GM18505 (cell line): Measurements from ENCODE around the gene CCDC15.
"Not testable (repeated sequence)": the region's sequence is repeated elsewhere in the genome, so short reads cannot be mapped to it uniquely, and the experiment has no call there.

Experiments used
- ATAC-seq: cut with Tn5 transposase; IDR thresholded peaks from one replicate; pipeline ENCODE4 v1.9.1; 2021; ENCODE audit not compliant: unreplicated experiment
- POLR2A ChIP-seq: IDR thresholded peaks from 4 replicates; pipeline ENCODE4 v1.6.1; 2011; ENCODE audit warnings: borderline replicate concordance; ENCODE audit not compliant: insufficient read depth, insufficient read length; ENCODE audit errors: extremely low read depth

The CCDC15 gene

DNA sequence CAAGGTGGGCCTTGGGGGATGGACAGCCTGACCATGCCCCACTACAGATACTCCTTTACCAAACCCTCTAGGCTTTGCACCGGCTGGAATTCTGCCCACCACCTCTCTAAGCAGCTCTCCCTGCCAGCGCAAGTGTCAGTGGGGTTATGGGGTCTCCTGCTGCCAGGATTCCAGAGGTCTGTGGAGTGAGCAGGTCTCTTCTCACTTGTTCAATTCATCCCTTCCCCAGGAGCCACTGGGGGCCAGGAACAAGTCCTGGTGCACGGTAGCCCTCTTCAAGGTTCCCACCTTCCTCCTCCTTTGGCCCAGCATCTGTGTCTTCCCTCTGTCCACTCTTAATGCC is 30.5 kb downstream of the CCDC15 start:
- ATAC-seq, result no peak
- TF ChIP-seq POLR2A, result no peak

DNA sequence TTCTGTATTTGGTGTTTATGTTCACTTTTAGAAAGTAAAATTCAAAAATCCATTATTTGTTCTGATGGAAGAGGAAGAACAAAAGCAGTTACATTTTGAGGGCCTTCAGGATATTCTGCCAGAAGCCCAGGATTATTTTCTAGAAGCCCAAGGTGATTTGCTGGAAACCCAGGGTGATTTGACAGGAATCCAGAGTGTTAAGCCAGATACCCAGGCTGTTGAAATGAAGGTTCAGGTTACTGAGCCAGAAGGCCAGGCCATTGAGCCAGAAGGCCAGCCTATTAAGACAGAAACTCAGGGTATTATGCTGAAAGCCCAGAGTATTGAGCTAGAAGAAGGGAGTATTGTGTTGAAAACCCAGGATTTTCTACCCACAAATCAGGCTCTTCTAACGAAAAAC is 33.1 kb downstream of the CCDC15 start:
- ATAC-seq, result no peak
- TF ChIP-seq POLR2A, result no peak

DNA sequence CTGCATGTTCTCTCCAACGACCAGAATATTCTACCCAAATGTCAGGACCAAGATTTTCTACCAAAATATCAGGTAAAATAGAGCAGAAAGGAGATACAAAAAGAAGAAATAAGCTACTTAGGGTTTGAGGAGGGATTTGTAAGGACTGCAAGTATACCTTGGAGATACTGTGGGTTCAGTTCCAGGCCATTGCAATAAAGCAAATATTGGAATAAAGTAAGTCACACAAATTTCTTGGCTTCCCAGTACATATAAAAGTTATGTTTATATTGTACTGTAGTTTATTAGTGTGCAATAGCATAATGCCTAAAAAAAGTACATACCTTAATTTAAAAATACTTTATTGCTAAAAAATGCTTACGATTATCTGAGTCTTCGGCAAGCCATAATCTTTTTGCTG is 34.1 kb downstream of the CCDC15 start:
- no peak for TF ChIP-seq POLR2A
- no peak for ATAC-seq

DNA sequence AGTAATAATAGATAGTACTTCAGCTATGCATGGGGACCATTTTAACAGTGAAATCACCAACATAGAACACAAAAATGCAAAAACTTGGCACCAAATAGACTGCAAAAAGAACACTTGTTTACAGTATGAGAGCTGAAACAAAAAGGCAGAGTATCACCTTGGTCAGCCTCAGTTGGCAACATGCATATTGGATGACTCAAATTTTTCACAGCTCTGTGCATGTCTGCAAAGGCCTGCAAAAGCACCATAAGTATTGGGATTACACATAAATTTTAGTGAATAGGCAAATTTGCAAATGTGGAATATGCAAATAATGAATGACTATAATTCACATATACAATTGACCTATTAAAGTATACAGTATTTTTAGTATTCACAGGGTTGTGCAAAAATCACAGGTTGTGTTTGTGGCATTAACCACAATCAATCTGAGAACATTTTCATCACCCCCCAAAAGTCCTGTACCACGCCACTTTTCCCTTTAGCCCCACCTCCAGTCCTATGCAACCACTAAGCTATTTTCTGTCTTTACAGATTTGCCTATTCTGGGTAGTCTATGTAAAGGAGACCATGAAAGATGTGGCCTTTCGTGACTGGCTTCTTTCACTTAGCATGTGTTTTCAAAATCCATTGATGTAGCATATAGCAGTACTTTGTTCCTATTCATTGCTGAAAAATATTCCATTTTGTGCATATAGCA is 47.2 kb downstream of the CCDC15 start:
- ATAC-seq, result no peak
- no peak for TF ChIP-seq POLR2A

DNA sequence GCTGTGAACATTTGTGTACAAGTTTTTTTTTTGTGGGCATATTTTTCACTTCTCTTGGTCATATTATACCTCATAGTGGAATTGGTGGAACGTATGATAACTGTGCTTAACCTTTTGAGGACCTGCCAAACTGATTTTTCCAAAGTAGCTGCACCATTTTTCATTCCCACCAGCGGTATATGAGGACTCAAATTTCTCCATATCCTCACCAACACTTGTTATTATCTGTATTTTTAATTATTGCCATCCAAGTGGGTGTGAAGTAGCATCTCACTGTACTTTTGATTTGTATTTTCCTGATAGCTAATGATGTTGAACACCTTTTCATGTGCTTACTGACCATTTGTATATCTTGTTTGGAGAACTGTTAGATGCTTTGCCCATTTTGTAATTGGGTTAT is 47.8 kb downstream of the CCDC15 start:
- no peak for TF ChIP-seq POLR2A
- ATAC-seq, result no peak

DNA sequence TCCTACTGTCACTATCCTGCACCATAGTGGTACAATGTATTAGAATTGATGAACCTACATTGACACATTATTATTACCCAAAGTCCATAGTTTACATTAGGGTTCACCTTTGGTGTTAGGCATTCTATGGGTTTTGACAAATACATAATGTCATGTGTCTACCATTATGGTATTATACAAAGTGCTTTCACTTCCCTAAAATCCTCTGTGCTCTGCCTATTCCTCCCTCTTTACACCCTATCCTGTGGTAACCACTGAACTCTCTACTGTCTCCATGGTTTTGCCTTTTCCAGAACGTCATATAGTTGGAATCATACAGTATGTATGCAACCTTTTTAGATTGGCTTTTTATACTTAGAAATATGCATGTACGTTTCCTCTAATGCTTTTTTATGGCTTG is 51.5 kb downstream of the CCDC15 start:
- ATAC-seq, result no peak
- TF ChIP-seq POLR2A, result no peak

DNA sequence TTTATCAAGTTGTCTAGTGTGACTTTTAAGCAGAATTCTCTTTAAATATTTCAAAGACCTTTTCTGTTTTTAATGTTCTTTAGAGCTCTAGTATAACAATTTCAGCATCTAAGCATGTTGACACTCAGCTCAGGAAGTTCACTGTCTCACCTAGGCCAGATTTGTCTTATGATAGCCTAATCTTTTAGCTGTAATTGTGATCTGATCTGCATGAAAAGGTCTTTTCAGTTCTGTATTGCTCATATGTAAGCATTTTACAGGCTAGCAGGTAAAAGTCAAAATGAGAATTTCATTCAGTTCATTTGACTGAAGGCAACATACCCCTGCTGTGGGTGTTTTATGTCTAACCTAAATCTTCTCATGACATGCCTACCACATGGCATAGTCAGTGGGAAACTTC is 62.4 kb downstream of the CCDC15 start:
- TF ChIP-seq POLR2A, result no peak
- no peak for ATAC-seq

DNA sequence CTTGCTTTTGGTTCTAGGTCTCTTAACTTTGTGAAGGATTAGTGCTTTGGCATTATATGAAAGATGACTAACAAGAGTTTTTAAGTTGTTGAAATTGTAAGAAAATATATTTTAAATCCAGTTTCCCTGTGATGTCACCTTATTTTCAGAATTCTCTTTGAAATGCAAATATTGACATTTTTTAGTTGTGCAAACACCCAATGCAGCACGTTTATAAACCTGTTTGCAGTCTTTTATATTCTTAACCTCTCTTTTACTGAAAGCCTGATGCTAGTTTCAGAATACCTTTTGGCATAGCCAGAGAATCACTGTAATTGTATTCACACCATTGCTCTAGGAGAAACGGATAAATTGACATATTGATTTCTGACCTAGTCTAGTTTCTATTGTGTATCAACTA is 66.3 kb downstream of the CCDC15 start:
- ATAC-seq, result no peak
- TF ChIP-seq POLR2A, result no peak

DNA sequence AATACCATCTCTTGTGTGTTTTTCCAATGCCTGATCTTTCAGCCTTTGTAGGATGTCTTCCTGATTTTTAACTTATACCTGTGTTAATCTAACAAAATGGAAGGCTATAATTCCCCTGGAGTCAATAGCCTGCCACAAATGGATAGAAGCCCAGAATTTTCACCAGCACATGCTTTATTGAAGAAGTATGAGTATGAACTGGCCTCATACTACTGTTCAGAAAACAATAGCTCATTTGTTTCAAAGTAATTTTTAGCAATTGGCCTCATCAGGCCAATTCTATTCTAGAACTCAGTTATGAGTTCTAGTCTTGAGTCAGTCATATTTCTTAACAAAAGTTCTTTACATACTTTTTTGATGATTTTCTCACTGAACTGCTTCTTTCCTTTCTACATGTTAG is 68.5 kb downstream of the CCDC15 start:
- ATAC-seq, result no peak
- TF ChIP-seq POLR2A, result no peak

DNA sequence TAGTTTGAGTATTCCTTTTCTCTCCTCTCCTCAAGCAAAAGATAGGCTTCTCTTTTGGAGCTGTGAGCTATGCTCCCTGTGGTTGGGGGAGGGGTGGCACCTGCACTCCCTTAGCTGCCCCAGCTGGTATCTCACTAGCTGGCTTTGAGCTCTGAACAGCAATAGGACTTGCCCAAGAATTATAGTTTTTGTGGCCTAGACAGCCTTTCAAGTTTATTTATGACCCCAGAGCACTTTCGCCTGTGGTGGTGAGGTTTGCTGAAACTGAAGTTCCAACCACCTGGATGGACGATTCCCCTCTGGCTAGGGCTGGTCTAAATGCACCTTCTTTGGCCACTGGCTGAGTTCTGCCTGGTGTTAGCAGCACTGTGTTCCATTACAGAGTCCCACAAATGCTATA is 72.0 kb downstream of the CCDC15 start:
- no peak for TF ChIP-seq POLR2A
- ATAC-seq, result no peak

DNA sequence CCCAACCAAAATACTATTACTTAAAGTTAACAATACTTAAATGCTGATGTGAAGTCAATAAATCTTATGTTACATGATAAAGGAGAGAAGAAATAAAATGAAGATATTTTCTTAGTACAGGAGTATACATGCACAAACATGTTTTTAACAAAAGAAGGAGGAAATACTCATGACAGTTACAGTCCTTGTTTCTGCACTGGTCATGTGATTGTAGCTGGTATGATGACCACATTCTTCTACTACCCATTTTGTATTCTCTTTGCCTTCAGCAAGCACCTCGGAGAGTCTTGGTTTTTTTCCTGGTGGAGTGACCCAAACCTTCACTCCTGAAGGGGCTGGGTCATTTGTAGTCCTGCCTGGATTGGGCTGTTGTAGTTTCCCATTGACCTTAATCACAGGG is 75.4 kb downstream of the CCDC15 start:
- ATAC-seq, result not testable (repeated sequence)

DNA sequence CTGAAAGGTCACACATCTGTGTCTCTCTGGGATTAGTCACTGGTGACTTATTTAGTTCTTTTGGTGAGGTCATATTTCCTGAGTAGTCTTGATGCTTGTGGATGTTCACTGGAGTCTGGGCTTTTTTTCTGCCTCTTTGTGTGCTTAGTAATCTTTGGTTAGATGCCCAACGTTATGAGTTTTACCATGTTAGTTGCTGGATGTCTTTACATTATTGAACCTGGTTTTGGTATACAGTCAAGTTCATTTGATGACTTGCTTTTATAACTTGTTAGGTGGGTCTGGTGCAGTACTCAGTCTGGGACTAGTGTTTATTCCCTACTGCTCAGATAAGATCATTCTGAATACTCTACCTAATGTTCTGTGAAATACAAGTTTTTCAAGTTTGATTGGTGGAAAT is 82.9 kb downstream of the CCDC15 start:
- ATAC-seq, result no peak
- TF ChIP-seq POLR2A, result no peak

DNA sequence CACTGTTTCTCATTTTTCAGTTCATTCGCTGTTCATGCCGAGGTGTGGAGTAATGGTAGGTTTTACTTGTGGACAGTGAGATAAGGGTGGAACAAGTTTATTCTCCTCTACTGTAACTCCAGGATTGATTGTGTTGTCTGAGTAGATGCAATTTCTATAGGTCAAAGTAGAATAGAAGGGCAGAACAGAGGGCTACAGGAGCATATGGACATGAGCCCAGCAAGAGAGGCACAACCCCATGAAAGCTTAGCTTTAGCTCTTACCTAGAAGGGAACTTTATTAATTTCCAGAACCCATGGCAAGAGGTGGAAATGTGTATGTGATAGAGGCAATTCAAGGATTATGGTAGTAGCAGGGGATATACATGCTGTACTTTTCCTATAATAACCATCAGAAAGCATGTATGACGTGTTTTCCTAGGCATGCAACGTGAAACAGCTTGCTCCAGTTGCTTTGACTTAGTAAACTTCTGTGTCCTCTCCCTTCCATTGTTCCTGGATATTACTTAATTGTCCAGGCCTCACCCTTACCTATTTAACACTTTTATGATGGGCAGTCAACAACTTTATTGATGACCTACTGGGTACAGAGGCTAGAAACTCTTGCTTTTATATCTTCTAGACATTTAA is 95.3 kb downstream of the CCDC15 start:
- no peak for TF ChIP-seq POLR2A
- no peak for ATAC-seq

DNA sequence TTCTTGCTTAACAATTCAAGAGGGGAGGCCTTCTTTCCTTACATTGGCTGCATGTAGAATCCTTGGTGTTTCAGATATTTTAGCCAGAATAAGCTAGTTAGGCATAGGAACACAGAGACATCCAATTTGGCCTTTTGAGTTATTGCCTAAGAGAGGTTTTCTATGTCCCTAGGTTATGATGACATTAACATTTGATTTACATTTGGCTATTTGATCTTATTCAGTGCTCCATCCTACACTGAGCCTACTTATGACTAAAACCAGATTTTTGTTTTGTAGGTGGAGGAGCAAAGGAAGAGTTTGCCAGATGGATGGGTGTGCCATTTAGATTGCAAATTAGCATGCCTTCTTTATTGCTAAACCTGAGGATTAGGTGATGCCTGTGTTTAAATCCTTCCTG is 98.0 kb downstream of the CCDC15 start:
- no peak for ATAC-seq
- TF ChIP-seq POLR2A, result no peak

DNA sequence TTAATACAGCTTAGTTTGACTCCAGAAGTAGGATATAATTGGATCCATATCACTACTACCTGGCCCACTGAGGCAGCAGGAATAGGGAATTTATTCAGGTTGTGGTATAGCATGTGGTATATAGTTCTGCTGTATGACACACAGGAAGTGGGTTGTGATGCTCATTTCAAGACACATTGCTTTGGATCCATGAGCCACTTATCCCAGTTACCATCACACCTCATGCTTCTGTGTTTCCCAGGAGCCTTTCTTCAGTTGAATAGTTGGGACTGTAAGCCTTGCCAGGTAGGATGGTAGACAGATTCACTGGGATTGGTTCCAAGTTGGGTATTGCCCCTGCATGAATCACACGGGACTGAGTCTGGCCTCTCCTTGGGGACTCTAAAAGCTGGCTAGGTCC is 99.2 kb downstream of the CCDC15 start:
- no peak for ATAC-seq

DNA sequence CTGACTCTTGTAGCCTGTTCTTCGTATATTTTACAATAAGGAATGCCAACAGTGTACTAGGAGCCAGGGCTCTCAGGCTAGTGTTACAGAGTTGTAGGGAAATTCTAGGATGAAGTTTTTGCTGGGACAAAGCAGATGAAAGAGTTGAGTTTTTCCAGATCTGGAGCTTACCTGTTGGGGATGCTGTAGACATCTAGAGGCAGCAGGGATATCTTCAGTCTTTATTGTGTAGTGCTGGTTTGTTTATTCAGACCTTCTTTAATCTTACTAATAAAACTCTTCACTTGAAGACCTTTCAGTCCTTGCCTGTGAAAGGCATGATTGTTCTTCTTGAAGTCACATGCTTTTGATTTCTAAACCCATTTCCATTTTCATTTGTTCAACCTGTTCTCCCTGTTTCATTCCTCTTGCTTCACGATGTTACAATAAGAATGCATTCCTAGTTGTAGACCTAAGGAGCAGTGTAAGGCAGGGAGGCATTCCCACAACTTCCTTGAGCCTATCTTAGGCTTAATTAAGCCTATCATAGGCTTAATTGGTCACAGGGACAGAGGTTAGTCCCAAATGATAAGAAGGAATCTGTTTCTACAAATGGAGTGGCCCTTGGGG is 101.2 kb downstream of the CCDC15 start:
- no peak for TF ChIP-seq POLR2A
- ATAC-seq, result no peak

More for the DNA sequence above, 99.2 kb downstream of the CCDC15 start:
- no peak for TF ChIP-seq POLR2A

DNA sequence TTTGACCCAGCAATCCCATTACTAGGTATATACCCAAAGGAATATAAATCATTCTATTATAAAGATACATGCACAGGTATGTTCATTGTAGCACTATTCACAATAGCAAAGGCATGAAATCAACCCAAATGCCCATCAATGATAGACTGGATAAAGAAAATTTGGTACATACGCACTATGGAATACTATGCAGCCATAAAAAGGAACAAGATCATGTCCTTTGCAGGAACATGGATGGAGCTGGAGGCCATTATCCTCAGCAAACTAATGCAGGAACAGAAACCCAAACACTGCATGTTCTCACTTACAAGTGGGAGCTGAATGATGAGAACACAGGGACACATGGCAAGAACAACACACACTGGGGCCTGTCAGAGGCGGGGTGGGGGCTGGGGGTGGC is 102.1 kb downstream of the CCDC15 start:
- not testable (repeated sequence) for ATAC-seq
